Measurements from ENCODE around the gene ACOT12. TPM values are rescaled to one million over a fixed set of nuclear protein-coding genes. Genes with fewer than 3 reads are reported as not detected.

Gene ACOT12
- total and polyA plus RNA-seq, 9 donors: 0.48 TPM; not detected in 8

DNA sequence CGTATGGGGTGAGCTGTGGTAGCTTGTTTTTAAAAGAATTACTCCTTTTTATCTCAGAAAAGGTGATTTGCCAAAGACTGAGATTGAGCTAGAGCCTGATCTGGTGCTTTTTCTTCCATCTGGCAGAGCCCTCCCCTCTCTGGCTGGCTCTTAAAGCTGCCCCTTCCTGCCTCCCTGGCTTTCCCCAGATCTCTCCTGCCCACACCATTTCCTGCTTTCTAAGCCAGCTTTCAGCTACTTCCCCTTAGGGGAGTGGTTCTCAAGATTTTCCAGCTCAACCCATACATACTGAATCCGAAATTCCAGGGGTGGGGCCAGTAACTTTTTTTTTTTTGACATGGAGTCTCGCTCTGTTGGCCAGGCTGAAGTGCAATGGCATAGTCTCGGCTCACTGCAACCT lies 4.8 kb upstream of the ACOT12 start:
- TF ChIP-seq, protein P1, sequence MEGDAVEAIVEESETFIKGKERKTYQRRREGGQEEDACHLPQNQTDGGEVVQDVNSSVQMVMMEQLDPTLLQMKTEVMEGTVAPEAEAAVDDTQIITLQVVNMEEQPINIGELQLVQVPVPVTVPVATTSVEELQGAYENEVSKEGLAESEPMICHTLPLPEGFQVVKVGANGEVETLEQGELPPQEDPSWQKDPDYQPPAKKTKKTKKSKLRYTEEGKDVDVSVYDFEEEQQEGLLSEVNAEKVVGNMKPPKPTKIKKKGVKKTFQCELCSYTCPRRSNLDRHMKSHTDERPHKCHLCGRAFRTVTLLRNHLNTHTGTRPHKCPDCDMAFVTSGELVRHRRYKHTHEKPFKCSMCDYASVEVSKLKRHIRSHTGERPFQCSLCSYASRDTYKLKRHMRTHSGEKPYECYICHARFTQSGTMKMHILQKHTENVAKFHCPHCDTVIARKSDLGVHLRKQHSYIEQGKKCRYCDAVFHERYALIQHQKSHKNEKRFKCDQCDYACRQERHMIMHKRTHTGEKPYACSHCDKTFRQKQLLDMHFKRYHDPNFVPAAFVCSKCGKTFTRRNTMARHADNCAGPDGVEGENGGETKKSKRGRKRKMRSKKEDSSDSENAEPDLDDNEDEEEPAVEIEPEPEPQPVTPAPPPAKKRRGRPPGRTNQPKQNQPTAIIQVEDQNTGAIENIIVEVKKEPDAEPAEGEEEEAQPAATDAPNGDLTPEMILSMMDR (IDR thresholded peaks at IDR 0.05): no peak
- TF ChIP-seq EP300 (IDR thresholded peaks at IDR 0.05): no peak
- no peak for TF ChIP-seq POLR2A (IDR thresholded peaks at IDR 0.05)
- Histone ChIP-seq H3K4me3 (no peak overlapping the region), H3K9me3 (no peaks in the 10 kb centered on the region), H3K36me3 (no peaks in the 10 kb centered on the region), H3K27me3 (no peaks in the 10 kb centered on the region), H3K27ac (no peak overlapping the region), H3K4me1 (ENCODE audit: insufficient read depth) (no peaks in the 10 kb centered on the region)
- 57 to 73% (median 60%) methylated on average over 4 of the region's 4 CpGs for WGBS, 3 donors
- no peak for DNase-seq
- intact Hi-C loops (cut with DNase I): no loop called here

DNA sequence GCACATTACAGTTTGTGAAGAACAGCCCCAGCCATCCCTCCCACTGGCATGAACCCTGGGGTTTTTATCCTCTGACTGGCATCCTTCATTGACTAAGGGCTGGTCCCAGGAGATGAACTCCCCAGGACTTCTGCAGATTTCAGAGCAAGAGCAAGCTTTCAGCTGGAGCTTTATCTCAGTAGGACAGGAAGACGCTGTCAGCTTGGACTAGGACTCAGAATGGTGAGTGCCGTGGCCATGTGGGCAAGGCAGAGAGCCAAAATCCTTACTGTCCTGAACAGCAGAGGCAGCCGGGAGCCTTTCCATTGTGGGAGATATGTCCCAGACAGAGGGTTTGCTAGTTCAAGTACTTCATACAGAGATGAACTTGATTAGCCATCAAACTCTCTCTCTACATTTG lies 3.2 kb upstream of the ACOT12 start:
- intact Hi-C loops (cut with DNase I): no loop called here
- H3K36me3 ChIP-seq: no peaks in the 10 kb centered on the region
- no peaks in the 10 kb centered on the region for H3K9me3 ChIP-seq
- H3K27ac ChIP-seq: no peak overlapping the region
- TF ChIP-seq EP300 (IDR thresholded peaks at IDR 0.05): no peak
- TF ChIP-seq POLR2A (IDR thresholded peaks at IDR 0.05): no peak
- TF ChIP-seq, protein P1 (IDR thresholded peaks at IDR 0.05): no peak
- H3K4me1 ChIP-seq (ENCODE audit: insufficient read depth): peaks cover 3% of the 10 kb centered on the region
- 2 to 4% (median 2%) methylated on average over 3 of the region's 3 CpGs for WGBS, 3 donors
- no peaks in the 10 kb centered on the region for H3K27me3 ChIP-seq
- no peak for DNase-seq
- no peak overlapping the region for H3K4me3 ChIP-seq

DNA sequence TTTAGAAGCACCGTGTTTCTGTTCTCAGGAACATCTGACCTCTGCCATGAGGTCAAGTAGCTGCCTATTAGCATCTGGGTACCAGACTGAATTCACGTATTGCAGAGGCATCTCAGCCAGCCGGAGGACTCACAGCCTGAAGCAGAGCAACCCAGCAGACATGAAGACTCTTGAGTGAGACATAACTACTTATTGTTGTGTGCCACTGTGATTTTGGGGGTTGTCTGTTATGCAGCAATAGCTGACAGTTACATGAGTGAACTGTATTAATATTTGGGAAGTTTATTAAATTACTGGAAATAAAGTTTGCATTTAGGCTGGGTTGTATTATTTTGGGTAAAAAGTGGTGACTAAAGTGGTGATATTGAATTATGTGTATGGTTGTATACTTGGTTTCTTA lies 1.3 kb upstream of the ACOT12 start:
- no peaks in the 10 kb centered on the region for H3K9me3 ChIP-seq
- peaks cover 3% of the 10 kb centered on the region for H3K4me1 ChIP-seq (ENCODE audit: insufficient read depth)
- H3K27ac ChIP-seq: no peak overlapping the region
- WGBS, 3 donors: 53 to 58% (median 57%) methylated on average over 3 of the region's 3 CpGs
- H3K36me3 ChIP-seq: no peaks in the 10 kb centered on the region
- no peaks in the 10 kb centered on the region for H3K27me3 ChIP-seq
- intact Hi-C loops (cut with DNase I): no loop called here
- no peak overlapping the region for H3K4me3 ChIP-seq
- TF ChIP-seq EP300 (IDR thresholded peaks at IDR 0.05) (no peak), POLR2A (IDR thresholded peaks at IDR 0.05) (no peak)
- TF ChIP-seq, protein P1 (IDR thresholded peaks at IDR 0.05): no peak
- no peak for DNase-seq

DNA sequence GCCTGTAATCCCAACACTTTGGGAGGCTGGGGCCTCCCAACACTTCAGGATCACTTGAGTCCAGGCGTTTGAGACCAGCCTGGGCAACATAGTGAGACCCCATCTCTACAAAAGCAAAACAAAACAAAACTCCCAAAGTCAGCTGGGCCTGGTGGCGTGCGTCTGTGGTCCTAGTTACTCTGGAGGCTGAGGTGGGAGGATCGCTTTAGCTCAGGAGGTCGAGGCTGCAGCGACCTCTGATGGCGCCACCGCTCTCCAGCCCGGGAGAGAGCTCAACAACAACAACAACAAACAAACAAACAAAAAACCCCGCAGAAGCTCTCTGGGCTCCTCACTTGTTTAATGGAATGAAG lies 528 bp downstream of the ACOT12 start:
- Histone ChIP-seq H3K36me3 (no peaks in the 10 kb centered on the region), H3K9me3 (no peaks in the 10 kb centered on the region), H3K4me3 (peak overlapping the region; percentile 39), H3K27me3 (no peaks in the 10 kb centered on the region), H3K27ac (no peak overlapping the region), H3K4me1 (ENCODE audit: insufficient read depth) (peaks cover 3% of the 10 kb centered on the region)
- intact Hi-C loops (cut with DNase I): no loop called here
- TF ChIP-seq POLR2A (IDR thresholded peaks at IDR 0.05) (no peak), EP300 (IDR thresholded peaks at IDR 0.05) (no peak)
- TF ChIP-seq, protein P1 (IDR thresholded peaks at IDR 0.05): no peak
- DNase-seq: no peak
- 9 to 16% (median 14%) methylated on average over 10 of the region's 10 CpGs for WGBS, 3 donors

DNA sequence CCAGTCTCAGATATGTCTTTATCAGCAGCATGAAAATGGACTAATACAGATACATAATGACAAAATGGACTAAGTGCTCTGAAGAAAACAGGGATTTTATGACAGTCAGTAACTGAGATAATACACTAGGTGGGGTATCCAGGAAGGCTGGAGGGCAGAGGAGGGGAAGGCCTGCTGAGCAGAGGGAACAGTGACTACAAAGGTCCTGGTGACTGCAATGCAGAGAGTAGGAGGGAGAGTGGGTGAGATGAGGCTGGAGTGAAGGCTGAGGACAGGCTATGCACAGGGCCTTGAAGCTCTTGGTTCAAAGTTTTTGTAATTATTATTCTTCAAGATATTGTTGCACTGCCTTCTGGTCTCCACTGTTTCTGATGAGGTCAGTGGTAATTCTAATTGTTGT lies 4.9 kb downstream of the ACOT12 start:
- TF ChIP-seq, protein P1 (IDR thresholded peaks at IDR 0.05): no peak
- TF ChIP-seq POLR2A (IDR thresholded peaks at IDR 0.05) (no peak), EP300 (IDR thresholded peaks at IDR 0.05) (no peak)
- intact Hi-C loops (cut with DNase I): no loop called here

More for the DNA sequence above, 4.9 kb downstream of the ACOT12 start:
- H3K4me3 ChIP-seq: no peak overlapping the region
- no peak overlapping the region for H3K27ac ChIP-seq
- DNase-seq: no peak
- no peaks in the 10 kb centered on the region for H3K9me3 ChIP-seq
- no peaks in the 10 kb centered on the region for H3K27me3 ChIP-seq
- peaks cover 3% of the 10 kb centered on the region for H3K4me1 ChIP-seq (ENCODE audit: insufficient read depth)
- H3K36me3 ChIP-seq: no peaks in the 10 kb centered on the region
